Left ventricle myocardium inferior (tissue), 1 donor: Measurements from ENCODE around the gene DGKE. TPM values are rescaled to one million over a fixed set of nuclear protein-coding genes. Genes with fewer than 3 reads are reported as not detected.

Source experiments
- DNase-seq: peaks from one replicate; pipeline ENCODE4 v3.0.0-alpha.2; 2020
- H3K27ac ChIP-seq: fragments of 200-600 bp; replicated peaks from 2 replicates; pipeline ENCODE4 v1.8.0; 2021
- H3K27me3 ChIP-seq: fragments of 200-600 bp; 2 replicates; pipeline ENCODE4 v1.8.0; 2021; ENCODE audit warnings: low read depth
- H3K36me3 ChIP-seq: fragments of 200-600 bp; 2 replicates; pipeline ENCODE4 v1.8.0; 2021
- H3K4me1 ChIP-seq: fragments of 200-600 bp; 2 replicates; pipeline ENCODE4 v1.8.0; 2021
- H3K4me3 ChIP-seq: fragments of 200-600 bp; 2 replicates; pipeline ENCODE4 v1.8.0; 2021; ENCODE audit warnings: mild to moderate bottlenecking, moderate library complexity
- H3K9me3 ChIP-seq: fragments of 200-600 bp; replicated peaks from 2 replicates; pipeline ENCODE4 v1.8.0; 2021
- CTCF ChIP-seq: fragments of 200-600 bp; IDR thresholded peaks from 2 replicates; pipeline ENCODE4 v1.8.0; 2021; ENCODE audit warnings: antibody characterized with exemption, mild to moderate bottlenecking, borderline replicate concordance
- intact Hi-C: fragments of 100-400 bp; cut with micrococcal nuclease; formaldehyde crosslinking; loops from one replicate; pipeline ENCODE4 v1.11.0; 2022
- total RNA-seq: library from RNA; stranded (reverse); fragmentation: NEBNext Ultra II Directional; extraction: Animal tissue kit (Norgen Biotek cat#: 25700); gene quantifications from one replicate; pipeline ENCODE4 v1.2.1, GENCODE V29; 2021
- donor health status: DM: no; HTN: yes; CAD: no; lungs with severe emphysema.

DGKE gene
- total RNA-seq, 1 donor from 2014 or later: 4.2 TPM

GRCh38 chr17:56896217-56896967, 62.4 kb downstream of the DGKE start:
- peaks cover 100% of the 10 kb centered on the region for H3K36me3 ChIP-seq
- no peak for DNase-seq
- H3K4me3 ChIP-seq: no peak overlapping the region
- no peak overlapping the region for H3K27ac ChIP-seq
- intact Hi-C loops: no loop called here
- no peak for TF ChIP-seq CTCF
- no peaks in the 10 kb centered on the region for H3K27me3 ChIP-seq
- no peaks in the 10 kb centered on the region for H3K9me3 ChIP-seq
- H3K4me1 ChIP-seq: peaks cover 17% of the 10 kb centered on the region

- intact Hi-C loops: no loop called here
- H3K36me3 ChIP-seq: peaks cover 100% of the 10 kb centered on the region
- no peak for TF ChIP-seq CTCF
- H3K27me3 ChIP-seq: no peaks in the 10 kb centered on the region
- H3K27ac ChIP-seq: no peak overlapping the region
- DNase-seq: no peak
- H3K4me3 ChIP-seq: no peak overlapping the region
- H3K9me3 ChIP-seq: no peaks in the 10 kb centered on the region
- H3K4me1 ChIP-seq: peaks cover 21% of the 10 kb centered on the region
These were observed 63.0 kb downstream of the DGKE start for GRCh38 chr17:56896968-56897359.

- Histone ChIP-seq H3K36me3 (peaks cover 100% of the 10 kb centered on the region), H3K9me3 (no peaks in the 10 kb centered on the region), H3K4me3 (no peak overlapping the region), H3K27ac (no peak overlapping the region), H3K27me3 (no peaks in the 10 kb centered on the region), H3K4me1 (peaks cover 30% of the 10 kb centered on the region)
- intact Hi-C loops: no loop called here
- no peak for DNase-seq
- TF ChIP-seq CTCF: no peak
These were observed 63.9 kb downstream of the DGKE start for GRCh38 chr17:56897646-56898424.

- Histone ChIP-seq H3K27ac (no peak overlapping the region), H3K4me3 (no peak overlapping the region), H3K9me3 (no peaks in the 10 kb centered on the region), H3K4me1 (peaks cover 27% of the 10 kb centered on the region), H3K27me3 (no peaks in the 10 kb centered on the region), H3K36me3 (peaks cover 100% of the 10 kb centered on the region)
- intact Hi-C loops: no loop called here
- no peak for DNase-seq
- no peak for TF ChIP-seq CTCF
These were observed 64.9 kb downstream of the DGKE start for GRCh38 chr17:56898874-56899273.

GRCh38 chr17:56899403-56899802, 65.5 kb downstream of the DGKE start:
- Histone ChIP-seq H3K27me3 (no peaks in the 10 kb centered on the region), H3K4me1 (peaks cover 22% of the 10 kb centered on the region), H3K27ac (no peak overlapping the region), H3K36me3 (peaks cover 100% of the 10 kb centered on the region), H3K9me3 (no peaks in the 10 kb centered on the region), H3K4me3 (no peak overlapping the region)
- DNase-seq: no peak
- intact Hi-C loops: no loop called here
- TF ChIP-seq CTCF: no peak
